ENCODE measurements around the gene ZNF683. TPM values are rescaled to one million over a fixed set of nuclear protein-coding genes. Genes with fewer than 3 reads are reported as not detected.
A peak's percentile ranks its signal among the peaks of the same experiment; 100 is the strongest.
"Not testable (repeated sequence)": the region's sequence is repeated elsewhere in the genome, so short reads cannot be mapped to it uniquely, and the experiment has no call there.

Gene ZNF683
- total and polyA plus RNA-seq, 10 of the 15 experiments (the other 5 are each of a cell fraction or from before 2014, with no cell fraction given), result not detected

DNA sequence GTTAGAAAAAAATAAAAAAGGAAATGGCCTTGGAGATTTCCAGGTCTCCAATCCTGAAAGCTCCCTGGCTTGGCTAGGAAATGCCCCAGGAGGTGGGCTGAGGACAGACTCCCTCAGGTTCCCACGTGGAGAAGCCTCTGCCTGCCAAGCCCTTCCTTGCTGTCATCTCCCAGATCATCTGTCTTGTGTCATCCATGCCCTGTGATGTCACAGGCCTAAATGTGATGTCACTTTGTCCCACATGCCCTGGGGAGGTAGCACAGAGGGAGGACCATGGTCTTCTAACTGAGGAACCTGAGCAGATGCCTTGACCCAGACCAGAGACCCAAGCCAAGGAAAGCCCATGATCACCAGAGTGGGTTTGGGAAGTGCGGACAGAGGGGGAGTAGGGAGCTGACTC, 1.8 kb upstream of the ZNF683 start:
- H3K79me2 ChIP-seq (ENCODE audit: control insufficient read depth, insufficient read depth, low read length); H3K9ac ChIP-seq (ENCODE audit: control insufficient read depth, insufficient read depth, low read length); H2AFZ ChIP-seq (ENCODE audit: control insufficient read depth, low read depth, low read length); DNase-seq (ENCODE audit: low read depth, low spot score); H3K4me3 ChIP-seq; BruUV-seq (replicated peaks); ATAC-seq; H3K36me3 ChIP-seq (ENCODE audit: control insufficient read depth in 2 of 2, insufficient read depth in 2 of 2, low read length in 1 of 2); intact Hi-C loops (cut with micrococcal nuclease; ENCODE audit: unreplicated experiment); H3K27me3 ChIP-seq (replicated peaks in 1 of 2; ENCODE audit: control insufficient read depth in 2 of 2, insufficient read depth in 2 of 2, low read length in 1 of 2); H4K20me1 ChIP-seq (ENCODE audit: control insufficient read depth, insufficient read depth); H3K27ac ChIP-seq (ENCODE audit: control insufficient read depth, insufficient read depth); H3K9me3 ChIP-seq (replicated peaks; ENCODE audit: control insufficient read depth, insufficient read depth, low read length); H3K4me2 ChIP-seq (ENCODE audit: control insufficient read depth, insufficient read depth); in situ Hi-C loops (cut with MboI): not testable (repeated sequence)
- ChIA-PET POLR2A (interaction anchor here (1.2 kb wide), 1 partner anchor 10 kb away, joined by 3 read pairs; no protein-coding TSS in a partner anchor), CTCF (interaction anchor here (1.0 to 5.4 kb wide), 10 partner anchors 8 to 141 kb away, joined by 3 to 40 read pairs (median 5); partner anchors contain the start of genes CEP85 and SH3BGRL3), SMC1A (ENCODE audit: uncharacterized antibody, unreplicated experiment) (interaction anchor here (1.2 to 2.4 kb wide), 6 partner anchors 8 to 59 kb away, joined by 3 to 10 read pairs (median 6); no protein-coding TSS in a partner anchor), RAD21 (ENCODE audit: unreplicated experiment) (interaction anchor here (1.0 to 1.9 kb wide), 3 partner anchors 43 to 90 kb away, joined by 3 to 6 read pairs (median 4); no protein-coding TSS in a partner anchor)
- WGBS (ENCODE audit: insufficient coverage, insufficient replicate concordance, low lambda C conversion rate, missing lambda C conversion rate), result 50% methylated on average over 2 of the region's 2 CpGs
- FAIRE-seq, result peak; percentile 80
- 0 out of 2 replicates have a peak, but pooled peaks have one; percentile 46 for TF ChIP-seq CREB1 (IDR thresholded peaks at IDR 0.05; ENCODE audit: low read depth)
- H3K4me1 ChIP-seq (ENCODE audit: control insufficient read depth, insufficient read depth, low read length), result peaks cover 22% of the 10 kb centered on the region

GRCh38 chr1:26373789-26374188, 1.2 kb upstream of the ZNF683 start:
- Histone ChIP-seq H3K4me1 (ENCODE audit: control insufficient read depth, insufficient read depth, low read length) (peaks cover 21% of the 10 kb centered on the region), H3K4me2 (ENCODE audit: control insufficient read depth, insufficient read depth) (no peak overlapping the region), H3K27me3 (replicated peaks in 1 of 2; ENCODE audit: control insufficient read depth in 2 of 2, insufficient read depth in 2 of 2, low read length in 1 of 2) (no peaks in the 10 kb centered on the region), H3K79me2 (ENCODE audit: control insufficient read depth, insufficient read depth, low read length) (no peaks in the 10 kb centered on the region), H3K9ac (ENCODE audit: control insufficient read depth, insufficient read depth, low read length) (no peak overlapping the region), H3K27ac (ENCODE audit: control insufficient read depth, insufficient read depth) (no peak overlapping the region), H4K20me1 (ENCODE audit: control insufficient read depth, insufficient read depth) (no peaks in the 10 kb centered on the region), H3K4me3 (no peak overlapping the region), H2AFZ (ENCODE audit: control insufficient read depth, low read depth, low read length) (no peak overlapping the region), H3K9me3 (replicated peaks; ENCODE audit: control insufficient read depth, insufficient read depth, low read length) (no peaks in the 10 kb centered on the region; the same call in 2 of the 3 replicates), H3K36me3 (ENCODE audit: control insufficient read depth in 2 of 2, insufficient read depth in 2 of 2, low read length in 1 of 2) (no peaks in the 10 kb centered on the region)
- WGBS (ENCODE audit: insufficient coverage, insufficient replicate concordance, low lambda C conversion rate, missing lambda C conversion rate), result 18% methylated on average over 2 of the region's 2 CpGs
- ChIA-PET POLR2A (interaction anchor here (0.6 to 1.2 kb wide), 2 partner anchors 10 to 1023 kb away, joined by 3 read pairs; no protein-coding TSS in a partner anchor), CTCF (interaction anchor here (1.0 to 5.0 kb wide), 10 partner anchors 8 to 140 kb away, joined by 3 to 40 read pairs (median 5); partner anchors contain the start of genes CEP85 and SH3BGRL3), RAD21 (ENCODE audit: unreplicated experiment) (interaction anchor here (0.8 to 1.9 kb wide), 4 partner anchors 8 to 89 kb away, joined by 3 to 4 read pairs (median 4); no protein-coding TSS in a partner anchor), SMC1A (ENCODE audit: uncharacterized antibody, unreplicated experiment) (interaction anchor here (1.0 to 2.4 kb wide), 7 partner anchors 8 to 88 kb away, joined by 3 to 9 read pairs (median 4); no protein-coding TSS in a partner anchor)
- in situ Hi-C loops (cut with MboI), result no loop called here
- no peak for DNase-seq (ENCODE audit: low read depth, low spot score)
- no peak; the same call in 2 of the 3 replicates for ATAC-seq
- no TSS peak for BruUV-seq (replicated peaks)
- intact Hi-C loops (cut with micrococcal nuclease; ENCODE audit: unreplicated experiment), result no loop called here
- FAIRE-seq, result no peak
- TF ChIP-seq EED (IDR thresholded peaks at IDR 0.05; ENCODE audit: low read depth) (no peak), IKZF1 (conservative IDR thresholded peaks at IDR 0.05) (0 out of 2 replicates have a peak, but pooled peaks have one; percentile 13), TCF3 (IDR thresholded peaks at IDR 0.05; ENCODE audit: borderline replicate concordance, insufficient read depth, low read depth, low read length) (no peak), RB1 (IDR thresholded peaks at IDR 0.05; ENCODE audit: borderline replicate concordance) (no peak), ESRRA (IDR thresholded peaks at IDR 0.05; ENCODE audit: low read length) (no peak), ZNF622 (IDR thresholded peaks at IDR 0.05) (no peak), IKZF2 (IDR thresholded peaks at IDR 0.05) (0 out of 4 replicates have a peak, but pooled peaks of 1 of the 2 experiments have one; percentile 8), ASH2L (IDR thresholded peaks at IDR 0.05; ENCODE audit: borderline replicate concordance, low read depth) (no peak), FOS (IDR thresholded peaks at IDR 0.05; ENCODE audit: borderline replicate concordance, extremely low read depth, insufficient read length) (no peak), RELA (IDR thresholded peaks at IDR 0.05; ENCODE audit: borderline replicate concordance, partially characterized antibody) (no peak)
- TF ChIP-seq, protein P1, sequence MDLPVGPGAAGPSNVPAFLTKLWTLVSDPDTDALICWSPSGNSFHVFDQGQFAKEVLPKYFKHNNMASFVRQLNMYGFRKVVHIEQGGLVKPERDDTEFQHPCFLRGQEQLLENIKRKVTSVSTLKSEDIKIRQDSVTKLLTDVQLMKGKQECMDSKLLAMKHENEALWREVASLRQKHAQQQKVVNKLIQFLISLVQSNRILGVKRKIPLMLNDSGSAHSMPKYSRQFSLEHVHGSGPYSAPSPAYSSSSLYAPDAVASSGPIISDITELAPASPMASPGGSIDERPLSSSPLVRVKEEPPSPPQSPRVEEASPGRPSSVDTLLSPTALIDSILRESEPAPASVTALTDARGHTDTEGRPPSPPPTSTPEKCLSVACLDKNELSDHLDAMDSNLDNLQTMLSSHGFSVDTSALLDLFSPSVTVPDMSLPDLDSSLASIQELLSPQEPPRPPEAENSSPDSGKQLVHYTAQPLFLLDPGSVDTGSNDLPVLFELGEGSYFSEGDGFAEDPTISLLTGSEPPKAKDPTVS (IDR thresholded peaks at IDR 0.05; ENCODE audit: low read depth, low read length), result no peak
- TF ChIP-seq, protein P2, sequence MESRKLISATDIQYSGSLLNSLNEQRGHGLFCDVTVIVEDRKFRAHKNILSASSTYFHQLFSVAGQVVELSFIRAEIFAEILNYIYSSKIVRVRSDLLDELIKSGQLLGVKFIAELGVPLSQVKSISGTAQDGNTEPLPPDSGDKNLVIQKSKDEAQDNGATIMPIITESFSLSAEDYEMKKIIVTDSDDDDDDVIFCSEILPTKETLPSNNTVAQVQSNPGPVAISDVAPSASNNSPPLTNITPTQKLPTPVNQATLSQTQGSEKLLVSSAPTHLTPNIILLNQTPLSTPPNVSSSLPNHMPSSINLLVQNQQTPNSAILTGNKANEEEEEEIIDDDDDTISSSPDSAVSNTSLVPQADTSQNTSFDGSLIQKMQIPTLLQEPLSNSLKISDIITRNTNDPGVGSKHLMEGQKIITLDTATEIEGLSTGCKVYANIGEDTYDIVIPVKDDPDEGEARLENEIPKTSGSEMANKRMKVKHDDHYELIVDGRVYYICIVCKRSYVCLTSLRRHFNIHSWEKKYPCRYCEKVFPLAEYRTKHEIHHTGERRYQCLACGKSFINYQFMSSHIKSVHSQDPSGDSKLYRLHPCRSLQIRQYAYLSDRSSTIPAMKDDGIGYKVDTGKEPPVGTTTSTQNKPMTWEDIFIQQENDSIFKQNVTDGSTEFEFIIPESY (IDR thresholded peaks at IDR 0.05), result no peak
